Hypothalamus (tissue), 51 donors: ENCODE data around the gene UGT1A7.
"Not testable (repeated sequence)": the region's sequence is repeated elsewhere in the genome, so short reads cannot be mapped to it uniquely, and the experiment has no call there.

Experiments used
- DNase-seq, 51 donors: peaks; one replicate each; lab custom pipeline; 2025; lab: John Stamatoyannopoulos, UW

The UGT1A7 gene

DNA sequence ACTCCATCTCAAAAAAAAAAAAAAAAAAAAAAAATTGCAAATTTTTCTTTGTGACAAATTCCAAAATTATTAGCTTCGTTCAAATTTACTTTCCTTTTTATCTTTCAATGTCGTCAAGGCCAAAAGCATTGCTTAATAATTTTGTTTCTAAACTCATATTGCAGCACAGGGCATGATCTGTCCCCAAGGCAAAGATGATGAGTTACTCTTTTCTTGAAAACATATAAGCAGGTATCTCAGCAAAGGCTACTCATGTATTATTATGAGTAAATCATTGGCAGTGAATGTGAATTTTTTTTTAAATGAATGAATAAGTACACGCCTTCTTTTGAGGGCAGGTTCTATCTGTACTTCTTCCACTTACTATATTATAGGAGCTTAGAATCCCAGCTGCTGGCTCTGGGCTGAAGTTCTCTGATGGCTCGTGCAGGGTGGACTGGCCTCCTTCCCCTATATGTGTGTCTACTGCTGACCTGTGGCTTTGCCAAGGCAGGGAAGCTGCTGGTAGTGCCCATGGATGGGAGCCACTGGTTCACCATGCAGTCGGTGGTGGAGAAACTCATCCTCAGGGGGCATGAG is at the start of gene UGT1A7:
Gene UGT1A7, plus strand, starts transcription at position 381 of the 579 bp plus-strand sequence. Its CDS starts 37 bp downstream, at position 418.
- no peak for DNase-seq

DNA sequence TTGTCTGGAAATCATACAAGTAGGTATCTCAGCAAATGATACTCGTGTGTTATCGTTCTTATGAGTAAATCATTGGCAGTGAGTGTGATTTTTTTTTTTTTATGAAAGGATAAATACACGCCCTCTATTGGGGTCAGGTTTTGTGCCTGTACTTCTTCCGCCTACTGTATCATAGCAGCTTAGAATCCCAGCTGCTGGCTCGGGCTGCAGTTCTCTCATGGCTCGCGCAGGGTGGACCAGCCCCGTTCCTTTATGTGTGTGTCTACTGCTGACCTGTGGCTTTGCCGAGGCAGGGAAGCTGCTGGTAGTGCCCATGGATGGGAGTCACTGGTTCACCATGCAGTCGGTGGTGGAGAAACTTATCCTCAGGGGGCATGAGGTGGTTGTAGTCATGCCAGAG is 45.4 kb upstream of the UGT1A7 start, which contains the start of gene UGT1A10:
Gene UGT1A10, plus strand, starts transcription at position 143 of the 400 bp plus-strand sequence. Its CDS starts 75 bp downstream, at position 218.
- DNase-seq: not testable (repeated sequence)

DNA sequence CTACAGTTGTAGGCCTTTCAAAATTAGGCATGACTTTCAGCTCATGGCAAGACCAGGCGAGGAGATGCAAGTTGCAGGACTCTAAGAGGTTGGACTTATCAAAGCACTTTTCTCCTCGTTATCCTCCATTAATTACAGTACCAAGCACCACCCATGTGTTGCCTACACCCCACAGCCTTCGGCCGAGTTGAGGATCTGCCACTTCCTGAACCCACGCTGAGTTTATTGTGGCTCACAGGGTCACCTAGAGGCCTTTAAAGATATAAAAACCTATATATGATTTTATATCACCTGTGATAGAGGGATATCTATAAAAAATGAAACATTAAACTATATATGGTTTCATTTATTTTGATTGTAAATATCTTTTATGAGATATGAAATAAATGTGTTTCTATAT is 42.9 kb upstream of the UGT1A7 start:
- no peak for DNase-seq

DNA sequence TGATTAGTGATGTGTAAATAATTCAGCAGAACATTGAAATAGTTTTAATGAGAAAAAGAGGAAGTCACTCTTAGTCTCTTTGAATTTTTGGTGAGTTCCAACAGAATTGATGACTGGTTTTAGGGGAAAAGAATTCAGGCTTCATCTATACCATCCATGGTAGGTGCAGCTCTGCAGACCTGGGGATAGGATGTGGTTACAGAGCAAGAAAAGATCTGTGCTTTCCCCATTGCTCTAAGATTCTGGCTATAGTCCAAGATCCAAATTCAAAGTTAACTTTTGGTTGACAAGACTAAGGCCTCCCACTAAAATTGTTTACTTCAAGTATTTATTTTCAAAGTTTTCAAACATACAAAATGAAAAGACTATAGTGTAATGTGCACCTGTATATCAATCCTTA is 41.8 kb upstream of the UGT1A7 start:
- no peak for DNase-seq

DNA sequence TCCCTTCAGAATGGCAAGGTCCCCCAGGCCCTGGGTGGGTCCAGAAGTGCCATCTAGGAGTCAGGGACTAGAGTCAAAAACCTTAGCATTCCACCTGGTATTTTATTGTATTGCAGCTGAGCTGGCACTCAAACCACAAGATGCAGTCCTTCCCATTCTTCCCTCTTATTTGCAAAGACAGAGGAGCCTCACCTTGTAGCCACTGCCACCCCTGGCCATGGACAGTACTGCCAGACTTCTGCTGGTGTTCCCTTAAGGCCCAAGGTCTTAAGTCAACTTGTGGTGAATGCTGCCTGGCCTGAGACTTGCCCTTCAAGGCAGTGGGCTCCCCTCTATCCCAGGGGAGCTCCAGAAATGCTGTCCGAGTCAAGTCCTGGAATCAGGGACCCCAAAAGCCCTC is 38.6 kb upstream of the UGT1A7 start:
- no peak for DNase-seq

DNA sequence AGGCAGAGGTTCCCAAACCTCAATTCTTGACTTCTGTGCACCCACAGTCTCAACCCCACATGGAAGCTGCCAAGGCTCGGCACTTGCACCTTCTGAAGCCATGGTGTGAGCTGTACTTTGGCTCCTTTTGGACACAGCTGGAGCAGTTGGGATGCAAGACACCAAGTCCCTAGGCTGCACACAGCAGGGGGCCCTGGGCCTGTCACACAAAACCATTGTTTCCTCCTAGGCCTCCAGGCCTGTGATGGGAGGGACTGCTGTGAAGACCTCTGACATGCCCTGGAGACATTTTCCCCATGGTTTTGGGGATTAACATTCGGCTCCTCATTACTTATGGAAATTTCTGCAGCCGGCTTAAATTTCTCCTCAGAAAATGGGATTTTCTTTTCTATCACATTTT is 35.7 kb upstream of the UGT1A7 start:
- DNase-seq: not testable (repeated sequence)

DNA sequence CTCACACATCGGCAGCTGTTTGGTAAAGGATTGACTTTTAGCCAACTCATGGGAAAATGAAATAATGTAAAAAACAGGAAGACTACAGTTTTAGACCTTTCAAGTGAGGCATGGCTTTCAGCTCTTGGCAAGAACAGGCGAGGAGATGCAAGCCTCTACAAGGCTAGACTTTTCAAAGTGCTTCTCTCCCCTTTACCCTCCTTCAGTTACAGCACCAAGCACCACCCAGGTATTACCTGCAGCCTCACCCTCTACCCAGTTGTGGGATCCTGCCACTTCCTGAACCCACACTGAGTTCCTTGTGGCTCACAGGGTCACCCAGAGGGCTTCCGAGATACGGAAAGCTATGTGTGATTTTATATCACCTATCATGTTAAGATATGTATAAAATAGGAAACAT is 30.7 kb upstream of the UGT1A7 start:
- DNase-seq: no peak

DNA sequence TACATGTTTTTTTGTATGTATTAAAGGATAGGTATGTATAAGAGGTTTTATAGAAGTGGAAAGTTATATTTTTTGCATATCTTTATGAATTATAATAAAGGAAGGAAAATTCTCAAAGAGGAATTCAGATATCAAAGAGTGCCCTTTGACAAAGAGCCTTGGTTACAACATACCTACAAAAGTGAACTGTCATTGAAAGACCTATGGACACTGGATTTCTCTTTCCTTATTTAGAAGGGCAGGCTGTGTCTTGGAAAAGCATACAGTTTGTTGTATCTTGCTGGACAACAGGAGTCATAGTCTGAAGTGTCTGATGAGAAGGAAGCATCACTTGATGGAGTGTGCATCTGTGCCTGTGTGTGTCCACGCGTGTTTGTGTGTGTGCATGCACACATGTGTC is 30.3 kb upstream of the UGT1A7 start:
- DNase-seq: no peak

DNA sequence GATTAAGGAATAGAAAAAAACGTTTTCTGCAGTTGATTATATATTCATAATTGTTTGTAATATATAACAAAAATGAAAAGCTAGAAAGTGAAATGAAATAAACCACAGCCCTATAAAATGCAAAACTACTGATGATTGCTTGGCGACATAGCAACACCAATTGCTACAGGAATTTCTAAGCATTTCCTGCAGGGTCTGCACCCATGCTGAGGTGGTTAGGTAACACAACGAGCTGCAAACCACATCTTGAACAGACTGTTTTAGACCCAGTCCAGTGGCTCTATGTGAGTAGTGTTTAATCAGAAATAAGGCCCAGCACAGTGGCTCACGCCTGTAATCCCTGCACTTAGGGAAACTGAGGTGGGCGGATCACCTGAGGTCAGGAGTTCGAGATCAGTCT is 27.2 kb upstream of the UGT1A7 start:
- DNase-seq: no peak

DNA sequence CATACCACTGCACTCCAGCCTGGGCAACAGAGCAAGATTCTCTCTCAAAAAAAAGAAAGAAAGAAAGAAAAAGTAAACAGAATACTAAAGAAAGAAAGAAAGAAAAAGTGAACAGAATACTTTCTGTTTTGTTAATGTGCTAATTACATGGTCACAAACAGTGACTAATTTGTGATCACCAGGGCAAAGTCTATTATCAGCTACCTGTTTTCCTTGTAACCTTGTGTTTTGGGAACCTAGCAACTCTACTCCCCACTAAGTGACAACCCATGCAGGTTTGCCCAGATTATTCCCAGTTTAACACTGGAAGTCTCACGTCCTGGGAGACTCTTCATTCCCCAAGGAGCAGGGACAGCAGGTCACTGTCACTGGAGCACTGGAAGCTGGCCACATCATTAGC is 26.7 kb upstream of the UGT1A7 start:
- DNase-seq: no peak

DNA sequence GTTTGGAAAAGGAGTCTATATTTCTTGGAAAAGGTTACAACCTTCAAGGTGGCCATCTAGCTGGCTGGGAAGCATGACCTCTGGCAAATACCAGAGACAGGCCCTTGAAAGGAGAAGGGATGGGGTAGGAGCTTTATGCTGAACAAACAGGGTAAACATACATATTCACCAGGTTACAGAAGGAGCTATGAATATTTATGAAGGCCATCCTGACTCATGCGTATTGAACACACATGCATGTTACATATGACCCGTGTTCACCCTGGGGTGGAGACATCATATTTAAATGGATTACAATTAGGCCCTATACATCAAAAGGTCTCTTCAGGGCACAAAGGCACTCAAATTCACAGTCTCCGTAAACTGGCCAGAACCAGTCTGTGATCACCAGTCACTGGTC is 25.8 kb upstream of the UGT1A7 start:
- not testable (repeated sequence) for DNase-seq

DNA sequence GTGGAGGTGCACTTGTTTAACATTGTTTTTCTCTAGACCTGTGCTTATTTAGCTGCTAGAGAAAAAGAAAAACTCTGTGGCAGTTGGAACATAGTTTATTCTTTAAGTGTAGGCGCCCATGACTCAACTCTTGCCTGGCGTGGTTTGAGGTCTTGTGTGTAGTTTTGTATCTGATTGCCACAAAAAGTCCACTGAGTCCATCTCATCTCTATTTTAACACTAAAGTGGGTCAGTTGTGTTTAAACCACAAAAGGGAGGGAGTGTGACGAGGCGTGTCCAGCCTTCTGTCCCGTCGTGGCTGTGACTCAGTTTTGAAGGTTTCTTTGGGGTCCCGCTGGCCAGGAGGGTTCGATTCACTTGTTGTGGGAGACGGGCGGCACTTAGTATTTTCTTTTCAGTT is 25.3 kb upstream of the UGT1A7 start:
- no peak for DNase-seq

DNA sequence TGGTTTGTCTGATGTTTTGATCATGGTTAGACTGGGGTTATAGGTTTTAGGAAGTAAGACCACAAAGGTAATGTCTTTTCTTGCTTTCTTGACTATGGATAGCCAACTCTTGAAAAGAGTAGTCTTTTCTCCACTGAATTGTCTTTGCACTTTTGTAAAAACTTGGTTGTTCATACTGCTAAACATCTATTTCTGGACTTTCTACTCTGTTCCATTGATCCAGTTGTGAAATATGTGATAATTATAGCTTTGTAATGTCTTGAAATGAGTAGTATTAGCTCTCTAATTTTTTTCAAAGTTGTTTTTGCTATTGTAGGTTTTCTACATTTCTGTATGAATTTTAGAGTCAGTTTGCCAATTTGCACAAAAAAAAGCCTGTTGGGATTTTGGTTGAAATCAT is 23.1 kb upstream of the UGT1A7 start:
- DNase-seq: no peak

DNA sequence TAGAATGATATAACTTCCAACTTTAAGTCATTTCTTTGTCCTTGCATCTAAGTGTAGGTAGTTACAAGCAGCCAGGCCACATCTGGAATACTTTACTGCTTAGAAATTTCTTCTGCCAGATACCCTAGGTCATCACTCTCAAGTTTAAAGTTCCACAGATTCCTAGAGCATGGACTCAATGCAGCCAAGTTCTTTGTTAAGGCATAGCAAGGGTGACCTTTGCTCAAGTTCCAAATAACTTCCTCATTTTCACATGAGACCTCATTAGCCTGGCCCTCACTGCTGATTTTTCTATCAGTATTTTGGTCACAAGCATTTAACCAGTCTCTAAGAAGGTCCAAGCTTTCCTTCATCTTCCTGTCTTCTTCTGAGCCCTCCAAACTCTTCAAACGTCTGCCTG is 17.8 kb upstream of the UGT1A7 start:
- DNase-seq: no peak

DNA sequence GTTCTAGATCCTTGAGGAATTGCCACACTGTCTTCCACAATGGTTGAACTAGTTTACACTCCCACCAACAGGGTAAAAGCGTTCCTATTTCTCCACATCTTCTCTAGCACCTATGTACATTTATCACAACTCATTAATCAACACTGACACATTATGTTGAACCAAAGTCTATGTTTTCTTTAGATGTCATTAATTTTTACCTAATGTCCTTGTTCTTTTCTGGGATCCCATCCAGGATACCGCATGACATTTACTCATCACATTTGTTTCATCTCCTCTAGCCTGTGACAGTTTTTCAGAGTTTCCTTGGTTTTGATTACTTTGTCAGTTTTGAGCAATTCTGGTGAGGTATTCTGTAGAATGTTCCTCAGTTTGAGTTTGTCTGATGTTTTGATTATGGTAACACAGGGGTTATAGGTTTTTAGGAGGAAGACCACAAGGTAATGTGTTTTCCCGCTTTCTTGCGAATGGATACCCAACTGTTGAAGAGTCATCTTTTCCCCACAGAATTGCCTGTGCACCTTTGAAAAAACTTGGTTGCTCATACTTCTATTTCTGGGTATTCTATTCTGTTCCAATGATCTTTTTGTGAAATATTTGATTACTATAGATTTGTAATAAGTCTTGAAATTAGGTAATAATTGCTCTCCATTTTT is 13.0 kb upstream of the UGT1A7 start:
- no peak for DNase-seq

DNA sequence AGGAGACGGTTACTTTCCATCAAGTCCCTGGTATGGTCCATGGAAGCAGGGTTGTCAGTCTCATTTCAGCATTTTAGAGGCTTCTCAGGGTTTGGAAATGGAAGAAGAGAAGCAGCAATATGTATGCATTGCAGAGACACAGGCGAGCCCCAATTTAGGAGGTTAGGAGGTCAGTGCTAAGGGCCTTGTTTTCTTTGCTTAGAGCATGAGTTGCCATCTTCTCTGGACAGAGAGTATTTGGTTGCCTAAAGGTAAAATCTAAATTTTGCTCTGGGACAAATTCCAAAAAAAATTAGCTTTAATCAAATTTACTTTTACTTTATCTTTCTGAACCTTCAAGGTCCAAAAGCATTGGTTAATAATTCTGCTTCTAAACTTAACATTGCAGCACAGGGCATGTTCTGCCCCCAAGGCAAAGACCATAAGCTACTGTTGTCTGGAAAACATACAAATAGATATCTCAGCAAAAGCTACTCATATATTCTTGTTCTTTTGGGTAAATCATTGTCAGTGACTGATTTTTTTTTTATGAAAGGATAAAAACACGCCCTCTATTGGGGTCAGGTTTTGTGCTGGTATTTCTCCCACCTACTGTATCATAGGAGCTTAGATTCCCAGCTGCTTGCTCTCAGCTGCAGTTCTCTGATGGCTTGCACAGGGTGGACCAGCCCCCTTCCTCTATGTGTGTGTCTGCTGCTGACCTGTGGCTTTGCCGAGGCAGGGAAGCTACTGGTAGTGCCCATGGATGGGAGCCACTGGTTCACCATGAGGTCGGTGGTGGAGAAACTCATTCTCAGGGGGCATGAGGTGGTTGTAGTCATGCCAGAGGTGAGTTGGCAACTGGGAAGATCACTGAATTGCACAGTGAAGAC is 10.2 kb upstream of the UGT1A7 start, which contains the start of gene UGT1A9:
Gene UGT1A9, plus strand, starts transcription at position 609 of the 872 bp plus-strand sequence. Its CDS starts 37 bp downstream, at position 646.
- no peak for DNase-seq

DNA sequence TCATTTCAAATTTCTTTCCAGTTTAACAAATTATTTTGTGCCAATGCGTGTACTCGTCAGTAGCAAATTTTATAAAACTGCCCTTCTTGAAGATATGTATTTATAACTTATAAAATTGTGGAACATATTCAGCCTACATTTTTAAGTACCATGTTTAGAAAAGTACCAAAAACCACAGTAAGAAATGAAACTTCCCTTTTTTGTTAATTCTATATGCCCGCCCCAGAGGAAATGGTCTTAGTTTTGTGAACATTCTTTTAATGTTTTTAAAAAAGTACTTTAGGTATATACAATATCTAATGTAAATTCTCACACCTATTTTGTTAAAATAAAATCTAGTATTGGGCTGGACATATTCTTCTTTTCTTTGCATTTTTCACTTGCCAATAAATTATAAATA is 8.8 kb upstream of the UGT1A7 start:
- no peak for DNase-seq

DNA sequence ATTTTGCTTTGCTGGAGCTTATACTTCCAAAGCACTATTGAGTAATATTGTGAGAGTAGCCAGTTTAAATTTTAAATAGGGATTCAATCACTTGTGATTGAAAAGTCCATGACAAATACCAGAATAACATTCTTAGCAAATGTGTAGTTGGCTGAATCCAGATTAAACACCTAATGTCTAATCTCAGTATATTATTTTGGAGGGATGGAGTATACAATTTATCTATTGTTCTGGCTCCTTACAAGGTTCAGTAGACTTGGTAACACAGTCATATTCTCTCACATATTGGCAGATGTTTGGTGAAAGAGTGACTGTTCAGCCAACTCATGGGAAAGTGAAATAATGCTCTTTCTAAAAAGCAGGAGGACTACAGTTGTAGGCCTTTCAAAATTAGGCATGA is 7.8 kb upstream of the UGT1A7 start:
- no peak for DNase-seq

DNA sequence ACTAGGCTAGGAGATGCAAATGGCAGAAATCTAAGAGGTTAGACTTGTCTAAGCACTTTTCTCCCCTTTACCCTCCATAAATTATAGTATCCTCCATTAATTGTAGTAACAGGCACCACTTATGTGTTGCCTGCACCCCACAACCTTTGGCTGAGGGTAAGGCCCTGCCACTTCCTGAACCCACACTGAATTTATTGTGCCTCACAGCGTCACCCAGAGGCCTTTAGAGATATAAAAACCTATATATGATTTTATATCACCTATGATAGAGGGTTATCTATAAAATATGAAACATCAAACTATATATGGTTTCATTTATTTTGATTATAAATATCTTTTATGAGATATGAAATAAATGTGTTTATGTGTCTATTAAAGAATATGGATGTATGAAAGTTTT is 7.4 kb upstream of the UGT1A7 start:
- no peak for DNase-seq

DNA sequence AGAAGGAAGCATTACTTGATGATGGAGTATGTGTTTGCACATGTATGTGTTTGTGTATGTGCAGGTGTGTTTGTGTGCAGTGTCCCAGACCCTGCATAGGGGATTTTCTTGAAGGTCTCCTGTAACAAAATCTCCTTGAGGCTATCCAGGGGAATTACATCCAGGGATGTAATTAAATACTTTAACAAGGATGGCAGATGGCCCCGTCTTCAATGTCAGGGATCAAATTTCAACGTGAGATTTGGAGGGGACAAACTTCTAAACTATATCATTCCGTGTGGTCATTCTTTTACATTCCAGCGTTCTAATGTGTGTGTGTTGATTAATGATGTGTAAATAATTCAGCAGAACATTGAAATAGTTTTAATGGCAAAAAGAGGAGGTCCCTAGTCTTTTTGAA is 6.7 kb upstream of the UGT1A7 start:
- DNase-seq: no peak

DNA sequence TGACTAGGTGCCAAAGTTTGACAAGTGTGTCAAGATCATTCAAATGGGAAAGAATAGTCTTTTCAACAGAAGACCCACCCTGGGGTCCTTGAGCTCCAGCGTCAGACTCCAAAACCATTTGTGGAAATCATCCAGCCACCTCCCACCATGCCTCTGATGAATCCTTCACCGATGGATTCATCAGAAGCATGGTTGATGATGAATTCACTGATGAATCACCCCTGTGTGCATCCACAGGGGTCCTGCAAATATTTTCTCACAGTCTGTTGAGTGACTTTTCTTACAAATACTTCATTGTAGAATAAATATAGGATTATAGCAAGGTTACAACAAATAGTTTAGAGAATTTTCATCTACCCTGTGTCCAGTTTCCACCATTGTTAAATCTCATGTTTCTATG is 5.7 kb upstream of the UGT1A7 start:
- DNase-seq: no peak

DNA sequence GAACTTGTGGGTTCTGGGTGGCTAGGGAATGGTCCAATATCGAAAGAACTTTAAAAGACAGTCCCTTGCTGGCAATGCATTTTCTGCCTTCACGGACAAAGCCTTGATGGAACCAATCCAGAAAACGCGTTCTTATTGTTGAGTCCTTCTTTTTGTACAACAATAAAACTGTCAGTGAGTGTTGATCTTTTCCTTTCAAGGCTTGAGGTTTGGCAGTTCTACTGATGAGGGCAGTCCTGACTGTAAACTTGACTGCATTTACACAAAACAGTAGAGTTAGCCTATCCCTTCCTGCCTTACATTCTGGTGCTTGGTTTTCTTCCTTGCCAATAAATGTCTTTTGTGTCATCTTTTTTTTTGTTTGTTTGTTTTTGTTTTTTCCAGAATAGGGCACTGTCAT is 2.5 kb upstream of the UGT1A7 start:
- no peak for DNase-seq
